HCT116 (cell line): ENCODE measurements around the gene CTRB2. TPM values are rescaled to one million over a fixed set of nuclear protein-coding genes. Genes with fewer than 3 reads are reported as not detected.

Experiments used
- ATAC-seq: fragments of 200-7000 bp; cut with Tn5 transposase; 2 replicates; pipeline ENCODE4 v1.9.1; 2020; ENCODE audit warnings: mild to moderate bottlenecking, moderate library complexity
- BruUV-seq: library from RNA; stranded (reverse); fragments of 400-500 nt; replicated peaks from 2 replicates; lab custom pipeline; 2021; lab: Mats Ljungman, UMichigan
- CTCF ChIA-PET: fragments of 300-600 bp; sonication (Branson Sonifier 250); formaldehyde crosslinking; loops from one replicate; lab custom pipeline; 2021; ENCODE audit warnings: antibody characterized with exemption; lab: Charles Lee
- POLR2A ChIA-PET: fragments of 300-600, 350-600 bp; sonication (Branson Sonifier 250); formaldehyde crosslinking; loops from one replicate; lab custom pipeline; 2021; ENCODE audit warnings: antibody characterized with exemption; lab: Charles Lee
- RAD21 ChIA-PET, 2 experiments: fragments of 300-600 bp; sonication (Branson Sonifier 250); formaldehyde crosslinking; loops; one replicate each; lab custom pipeline; 2023; ENCODE audit warnings: low total read pairs in 2 of 2; ENCODE audit not compliant: uncharacterized antibody in 2 of 2, unreplicated experiment in 2 of 2, low non-redundant PET in 1 of 2; lab: Charles Lee
- DNase-seq: peaks from one replicate; pipeline ENCODE4 v3.0.0-alpha.2; 2010; ENCODE audit warnings: low read depth, low spot score
- H2AFZ ChIP-seq: fragments of 200-600 bp; shearing (Covaris generic), sonication (generic); 2 replicates; pipeline ENCODE4 v1.6.1; 2017; ENCODE audit warnings: low read depth, mixed run types, mixed read lengths, antibody characterized with exemption, low read length; ENCODE audit not compliant: poor library complexity, severe bottlenecking
- H3K27ac ChIP-seq: 2 replicates; pipeline ENCODE4 v1.5.1; 2012; ENCODE audit warnings: low read depth, low read length
- H3K27me3 ChIP-seq: fragments of 200-600 bp; sonication (generic); 2 replicates; pipeline ENCODE4 v1.6.1; 2016; ENCODE audit warnings: mixed run types, low read length, mixed read lengths; ENCODE audit not compliant: insufficient read depth
- H3K36me3 ChIP-seq, 2 experiments: fragments of 200-500 bp in 1 of 2; fragments of 200-600 bp in 1 of 2; sonication (Bioruptor generic) in 1 of 2; sonication (generic) in 1 of 2; 2 replicates each; pipeline versions ENCODE4 v1.5.1 to v1.6.1; 2014 to 2016; ENCODE audit warnings: low read length in 2 of 2, inconsistent platforms in 1 of 2, mixed read lengths in 1 of 2, mixed run types in 1 of 2; ENCODE audit not compliant: insufficient read depth in 2 of 2, control insufficient read depth in 1 of 2
- H3K4me1 ChIP-seq, 2 experiments: fragments of 200-600 bp in 1 of 2; sonication (generic) in 1 of 2; 2 replicates each; pipeline versions ENCODE4 v1.5.1 to v1.6.1; 2012 to 2017; ENCODE audit warnings: low read length in 2 of 2, inconsistent platforms in 1 of 2, mild to moderate bottlenecking in 1 of 2, mixed read lengths in 1 of 2, mixed run types in 1 of 2, moderate library complexity in 1 of 2; ENCODE audit not compliant: insufficient read depth in 2 of 2, control insufficient read depth in 1 of 2
- H3K4me2 ChIP-seq: fragments of 200-600 bp; sonication (generic); 2 replicates; pipeline ENCODE4 v1.6.1; 2017; ENCODE audit warnings: mixed run types, low read length, mixed read lengths
- H3K4me3 ChIP-seq, 2 experiments: fragments of 200-600 bp in 1 of 2; sonication (generic) in 1 of 2; replicated peaks in 1 of 2; 2 replicates each; pipeline ENCODE4 v1.5.1; 2011 to 2016; ENCODE audit warnings: low read length in 2 of 2, control low read depth in 1 of 2, low read depth in 1 of 2, mild to moderate bottlenecking in 1 of 2, mixed read lengths in 1 of 2, mixed run types in 1 of 2
- H3K79me2 ChIP-seq: fragments of 200-600 bp; sonication (generic); 2 replicates; pipeline ENCODE4 v1.6.1; 2017; ENCODE audit warnings: mild to moderate bottlenecking, mixed run types, low read length, moderate library complexity, mixed read lengths; ENCODE audit not compliant: insufficient read depth
- H3K9ac ChIP-seq: fragments of 200-600 bp; sonication (generic); 2 replicates; pipeline ENCODE4 v1.6.1; 2016; ENCODE audit warnings: low read length, mixed read lengths
- H3K9me2 ChIP-seq: fragments of 200-600 bp; sonication (generic), shearing (Covaris generic); 2 replicates; pipeline ENCODE4 v1.6.1; 2017; ENCODE audit warnings: mixed run types, mild to moderate bottlenecking, moderate library complexity; ENCODE audit not compliant: insufficient read depth
- H3K9me3 ChIP-seq, 2 experiments: fragments of 200-500 bp in 1 of 2; fragments of 200-600 bp in 1 of 2; sonication (Bioruptor generic) in 1 of 2; sonication (generic) in 1 of 2; 2 replicates each; pipeline ENCODE4 v1.6.1; 2014 to 2017; ENCODE audit warnings: low read length in 2 of 2, mixed read lengths in 2 of 2, inconsistent platforms in 1 of 2, low read depth in 1 of 2, mild to moderate bottlenecking in 1 of 2, mixed run types in 1 of 2, moderate library complexity in 1 of 2; ENCODE audit not compliant: control insufficient read depth in 1 of 2, insufficient read depth in 1 of 2
- H4K20me1 ChIP-seq: fragments of 200-600 bp; sonication (generic), shearing (Covaris generic); 2 replicates; pipeline ENCODE4 v1.6.1; 2017; ENCODE audit warnings: mixed run types, mild to moderate bottlenecking, moderate library complexity; ENCODE audit not compliant: insufficient read depth
- CEBPB ChIP-seq: IDR thresholded peaks from 2 replicates; pipeline ENCODE4 v1.6.1; 2012; ENCODE audit warnings: low read depth
- CTCF ChIP-seq, 3 experiments: fragments of 200-600 bp in 1 of 3; sonication (generic) in 1 of 3; IDR thresholded peaks in 2 of 3; conservative IDR thresholded peaks in 1 of 3; 2 replicates each; pipeline ENCODE4 v1.5.1; 2012 to 2017; ENCODE audit warnings: low read depth in 2 of 3, low read length in 2 of 3, antibody characterized with exemption in 1 of 3, borderline replicate concordance in 1 of 3, control low read depth in 1 of 3, mild to moderate bottlenecking in 1 of 3, mixed read lengths in 1 of 3, mixed run types in 1 of 3, moderate library complexity in 1 of 3; ENCODE audit not compliant: insufficient read depth in 1 of 3
- EZH2 ChIP-seq: fragments of 200-600 bp; sonication (generic); IDR thresholded peaks from 2 replicates; pipeline ENCODE4 v1.6.1; 2017; ENCODE audit warnings: antibody characterized with exemption, mixed run types
- EZH2phosphoT487 ChIP-seq: fragments of 200-600 bp; IDR thresholded peaks from 2 replicates; pipeline ENCODE4 v1.6.1; 2018; ENCODE audit warnings: antibody characterized with exemption, borderline replicate concordance
- FOSL1 ChIP-seq: IDR thresholded peaks from 2 replicates; pipeline ENCODE4 v1.6.1; 2012; ENCODE audit warnings: low read depth
- JUND ChIP-seq: IDR thresholded peaks from 2 replicates; pipeline ENCODE4 v1.6.1; 2012
- MAX ChIP-seq: IDR thresholded peaks from 2 replicates; pipeline ENCODE4 v1.6.1; 2012
- POLR2AphosphoS5 ChIP-seq: IDR thresholded peaks from 2 replicates; pipeline ENCODE4 v1.6.1; 2011; ENCODE audit warnings: mild to moderate bottlenecking, low read depth, low read length, moderate library complexity
- RAD21 ChIP-seq: IDR thresholded peaks from 2 replicates; pipeline ENCODE4 v1.6.1; 2012; ENCODE audit warnings: low read depth, mild to moderate bottlenecking
- REST ChIP-seq: IDR thresholded peaks from 2 replicates; pipeline ENCODE4 v1.6.1; 2012; ENCODE audit warnings: low read depth
- SP1 ChIP-seq: IDR thresholded peaks from 2 replicates; pipeline ENCODE4 v1.6.1; 2012; ENCODE audit warnings: low read depth
- YY1 ChIP-seq: IDR thresholded peaks from 2 replicates; pipeline ENCODE4 v1.6.1; 2011; ENCODE audit warnings: low read length, low read depth, moderate library complexity, mild to moderate bottlenecking; ENCODE audit not compliant: insufficient replicate concordance; ENCODE audit errors: extremely low read depth
- ZBTB33 ChIP-seq: IDR thresholded peaks from 2 replicates; pipeline ENCODE4 v1.6.1; 2011; ENCODE audit warnings: mild to moderate bottlenecking, low read length, moderate library complexity; ENCODE audit not compliant: insufficient replicate concordance; ENCODE audit errors: extremely low read depth
- ZFX ChIP-seq: fragments of 450-650 bp; IDR thresholded peaks from 2 replicates; pipeline ENCODE4 v1.6.1; 2017
- ZNF274 ChIP-seq: fragments of 200-500 bp; sonication (Bioruptor generic); IDR thresholded peaks from 2 replicates; pipeline ENCODE4 v1.6.1; 2014; ENCODE audit warnings: mild to moderate bottlenecking, low read depth, low read length, inconsistent platforms
- intact Hi-C: fragments of 100-400 bp; cut with micrococcal nuclease; formaldehyde crosslinking; loops from 2 replicates; pipeline ENCODE4 v1.10.0; 2022
- total RNA-seq: library from RNA; stranded (reverse); gene quantifications from one replicate; pipeline ENCODE4 v1.2.1, GENCODE V29; 2021; ENCODE audit not compliant: unreplicated experiment

Gene CTRB2
- total RNA-seq, 1 experiment from 2014 or later = 10.0 TPM

- no peak for ATAC-seq
- H4K20me1 ChIP-seq = no peaks in the 10 kb centered on the region
- CTCF ChIA-PET = interaction anchor here (0.6 kb wide), 1 partner anchor 155 kb away, joined by 3 read pairs; no protein-coding TSS in a partner anchor
Measured at GRCh38 chr16:75230471-75231110, 23.6 kb upstream of the CTRB2 start.

More at GRCh38 chr16:75230471-75231110, 23.6 kb upstream of the CTRB2 start:
- H3K9ac ChIP-seq = no peak overlapping the region
- H3K9me2 ChIP-seq = no peaks in the 10 kb centered on the region
- peaks cover 8% of the 10 kb centered on the region; the same call in 1 of the 2 replicates for H3K79me2 ChIP-seq
- H3K9me3 ChIP-seq = no peaks in the 10 kb centered on the region
- H3K36me3 ChIP-seq = peaks cover 15 to 23% of the 10 kb centered on the region in 2 experiments
- POLR2A ChIA-PET = no interaction called here
- H2AFZ ChIP-seq = no peak overlapping the region
- H3K4me1 ChIP-seq = peaks cover 4 to 13% of the 10 kb centered on the region in 2 experiments; a peak in 3 of 4 replicates
- no peak for DNase-seq
- TF ChIP-seq ZNF274 = no peak
- TF ChIP-seq YY1 = no peak
- no peak for TF ChIP-seq RAD21
- no peak for TF ChIP-seq CTCF (IDR thresholded peaks at IDR 0.05 in 2 of 3, conservative IDR thresholded peaks at IDR 0.05 in 1 of 3; ENCODE audit: borderline replicate concordance in 1 of 3, insufficient read depth in 1 of 3, low read depth in 2 of 3, low read length in 2 of 3)
- TF ChIP-seq POLR2AphosphoS5 = no peak
- TF ChIP-seq JUND = no peak
- no peak for TF ChIP-seq MAX
- TF ChIP-seq EZH2phosphoT487 = no peak
- no peak for TF ChIP-seq CEBPB
- TF ChIP-seq REST = no peak
- no peak for TF ChIP-seq SP1
- no peak for TF ChIP-seq EZH2
- TF ChIP-seq FOSL1 = no peak
- no peak for TF ChIP-seq ZBTB33
- TF ChIP-seq ZFX = no peak
- TF ChIP-seq, all 23 proteins: peak for 0
- Histone ChIP-seq H3K27me3 (no peaks in the 10 kb centered on the region), H3K4me2 (no peak overlapping the region), H3K4me3 (no peak overlapping the region), H3K27ac (no peak overlapping the region)
- intact Hi-C loops = loop anchor here (5.0 kb wide), 1 partner anchor 172 kb away; no protein-coding TSS in a partner anchor
- RAD21 ChIA-PET = no interaction called here
- no TSS peak for BruUV-seq
